ENCODE measurements around the gene MAEA. TPM values are rescaled to one million over a fixed set of nuclear protein-coding genes. Genes with fewer than 3 reads are reported as not detected.

MAEA gene
- polyA plus RNA-seq, 3 donors, result 34.3 to 83.5 (median 37.7) TPM

- peaks cover 49% of the 10 kb centered on the region for H3K4me1 Mint-ChIP-seq
- peaks cover 77% of the 10 kb centered on the region for H3K79me2 ChIP-seq (ENCODE audit: insufficient read depth, low read length)
- WGBS (ENCODE audit: insufficient coverage), result 37% methylated on average over 22 of the region's 24 CpGs
- no peaks in the 10 kb centered on the region for H3K27me3 ChIP-seq (ENCODE audit: control insufficient read depth in 2 of 2, insufficient read depth in 2 of 2, low read length in 2 of 2)
- peaks cover 31 to 40% of the 10 kb centered on the region in 2 donors for H3K4me1 ChIP-seq (ENCODE audit: control insufficient read depth in 1 of 2, insufficient read depth in 2 of 2, low read length in 2 of 2)
- H3K9ac ChIP-seq (ENCODE audit: insufficient read depth, low read length, poor library complexity, severe bottlenecking), result peak overlapping the region; percentile 85
- H4K20me1 ChIP-seq (ENCODE audit: insufficient read depth, low read length), result peaks cover 67% of the 10 kb centered on the region
- peak overlapping the region; percentile 8 to 94 (median 91) for H3K27ac Mint-ChIP-seq
- intact Hi-C loops (cut with micrococcal nuclease), result loop anchor here (5.0 kb wide), 5 partner anchors 41 to 626 kb away; partner anchors contain the start of genes NSD2 (in 2 of the 2) and MAEA (in 1 of the 2)
- H3K36me3 ChIP-seq (replicated peaks in 1 of 2; ENCODE audit: control insufficient read depth in 1 of 2, insufficient read depth in 2 of 2, low read length in 2 of 2), result peaks cover 6 to 9% of the 10 kb centered on the region in 2 donors
- H3K9me3 ChIP-seq (replicated peaks in 1 of 2; ENCODE audit: control insufficient read depth in 1 of 2, insufficient read depth in 1 of 2, low read length in 2 of 2), result peaks cover 3% of the 10 kb centered on the region in 2 donors
- peaks cover 0 to 4% (median 0%) of the 10 kb centered on the region in 3 donors for H3K27me3 Mint-ChIP-seq (ENCODE audit: low read depth in 3 of 3)
- TF ChIP-seq CTCF (IDR thresholded peaks at IDR 0.05), result no peak
- peak overlapping the region; percentile 76 for H3K4me2 ChIP-seq (replicated peaks; ENCODE audit: extremely low read depth, low read length, poor library complexity, severe bottlenecking)
- peaks cover 0 to 6% (median 6%) of the 10 kb centered on the region in 7 donors for H3K9me3 Mint-ChIP-seq
- no peak for DNase-seq
- peak overlapping the region; percentile 10 to 90 for H3K27ac ChIP-seq (ENCODE audit: low read depth in 1 of 2, low read length in 2 of 2)
- peak overlapping the region; percentile 91 to 94 for H3K4me3 Mint-ChIP-seq
- H3K4me3 ChIP-seq (replicated peaks in 1 of 3; ENCODE audit: low read depth in 2 of 3, low read length in 3 of 3), result peak overlapping the region in 1 of 3 experiments; percentile 83
- no peak overlapping the region for H2AFZ ChIP-seq (ENCODE audit: insufficient read depth, low read depth, low read length, poor library complexity, severe bottlenecking)
- H3K36me3 Mint-ChIP-seq, result peaks cover 4 to 28% of the 10 kb centered on the region in 2 donors
These were observed 43.4 kb upstream of the MAEA start for GRCh38 chr4:1246111-1246881.

- H3K9me3 Mint-ChIP-seq, result peaks cover 4 to 15% (median 13%) of the 10 kb centered on the region in 7 donors
- 8% methylated on average over 29 of the region's 48 CpGs for WGBS (ENCODE audit: insufficient coverage)
- peak overlapping the region; percentile 81 to 94 (median 91) for H3K27ac Mint-ChIP-seq
- Histone ChIP-seq H2AFZ (ENCODE audit: insufficient read depth, low read depth, low read length, poor library complexity, severe bottlenecking) (peak overlapping the region; percentile 40), H3K4me2 (replicated peaks; ENCODE audit: extremely low read depth, low read length, poor library complexity, severe bottlenecking) (peak overlapping the region; percentile 76), H3K79me2 (ENCODE audit: insufficient read depth, low read length) (peaks cover 69% of the 10 kb centered on the region), H3K9ac (ENCODE audit: insufficient read depth, low read length, poor library complexity, severe bottlenecking) (peak overlapping the region; percentile 85), H3K27me3 (ENCODE audit: control insufficient read depth in 2 of 2, insufficient read depth in 2 of 2, low read length in 2 of 2) (no peaks in the 10 kb centered on the region), H3K9me3 (replicated peaks in 1 of 2; ENCODE audit: control insufficient read depth in 1 of 2, insufficient read depth in 1 of 2, low read length in 2 of 2) (peaks cover 9 to 12% of the 10 kb centered on the region in 2 donors), H3K27ac (ENCODE audit: low read depth in 1 of 2, low read length in 2 of 2) (peak overlapping the region; percentile 90 to 93), H3K36me3 (replicated peaks in 1 of 2; ENCODE audit: control insufficient read depth in 1 of 2, insufficient read depth in 2 of 2, low read length in 2 of 2) (peaks cover 0 to under 1% of the 10 kb centered on the region in 2 donors), H3K4me1 (ENCODE audit: control insufficient read depth in 1 of 2, insufficient read depth in 2 of 2, low read length in 2 of 2) (peaks cover 31 to 40% of the 10 kb centered on the region in 2 donors), H4K20me1 (ENCODE audit: insufficient read depth, low read length) (peaks cover 58% of the 10 kb centered on the region), H3K4me3 (replicated peaks in 1 of 3; ENCODE audit: low read depth in 2 of 3, low read length in 3 of 3) (peak overlapping the region; percentile 83 to 94 (median 86))
- peaks cover 49% of the 10 kb centered on the region for H3K4me1 Mint-ChIP-seq
- DNase-seq, result peak in 1 of 3 donors; percentile 18
- peaks cover 3 to 28% of the 10 kb centered on the region in 2 donors for H3K36me3 Mint-ChIP-seq
- peaks cover 0 to 4% (median 0%) of the 10 kb centered on the region in 3 donors for H3K27me3 Mint-ChIP-seq (ENCODE audit: low read depth in 3 of 3)
- TF ChIP-seq CTCF (IDR thresholded peaks at IDR 0.05), result no peak
- intact Hi-C loops (cut with micrococcal nuclease), result loop anchor here (5.0 kb wide), 5 partner anchors 40 to 625 kb away; partner anchors contain the start of genes NSD2 (in 2 of the 2) and MAEA (in 1 of the 2)
- peak overlapping the region; percentile 91 to 94 for H3K4me3 Mint-ChIP-seq
These were observed 42.5 kb upstream of the MAEA start for GRCh38 chr4:1246901-1247863.
